Activated CD4-positive, alpha-beta T cell treated with anti-CD3 and anti-CD28 coated beads, Interleukin-2, amount 10 ng/mL, durations not matched to agents 24 days and 14 days (primary cell): ENCODE measurements around the gene ISM1. TPM values are rescaled to one million over a fixed set of nuclear protein-coding genes. Genes with fewer than 3 reads are reported as not detected.
"Not testable (repeated sequence)": the region's sequence is repeated elsewhere in the genome, so short reads cannot be mapped to it uniquely, and the experiment has no call there.

Experiments
- DNase-seq: peaks from one replicate; pipeline ENCODE4 v3.0.0; 2022
- H3K27ac Mint-ChIP-seq: one replicate; pipeline ENCODE4 v1.8.0; 2022; ENCODE audit warnings: mild to moderate bottlenecking, mixed read lengths
- H3K27me3 Mint-ChIP-seq: one replicate; pipeline ENCODE4 v1.8.0; 2022; ENCODE audit warnings: mixed read lengths
- H3K36me3 Mint-ChIP-seq: one replicate; pipeline ENCODE4 v1.8.0; 2022; ENCODE audit warnings: low read depth, mild to moderate bottlenecking, mixed read lengths
- H3K4me1 Mint-ChIP-seq: one replicate; pipeline ENCODE4 v1.8.0; 2021; ENCODE audit warnings: mixed read lengths
- H3K4me3 Mint-ChIP-seq: one replicate; pipeline ENCODE4 v1.8.0; 2022; ENCODE audit warnings: mild to moderate bottlenecking, moderate library complexity, mixed read lengths
- H3K9me3 Mint-ChIP-seq: one replicate; pipeline ENCODE4 v1.8.0; 2021; ENCODE audit warnings: mixed read lengths
- intact Hi-C: fragments of 100-400 bp; cut with micrococcal nuclease; formaldehyde crosslinking; loops from one replicate; pipeline ENCODE4 v1.15.1; 2023
- total RNA-seq: library from RNA; stranded (reverse); gene quantifications from 2 replicates; pipeline ENCODE4 v1.2.3, GENCODE V29; 2022

Gene ISM1
- total RNA-seq, 1 donor from 2014 or later, result 5.4 TPM

DNA sequence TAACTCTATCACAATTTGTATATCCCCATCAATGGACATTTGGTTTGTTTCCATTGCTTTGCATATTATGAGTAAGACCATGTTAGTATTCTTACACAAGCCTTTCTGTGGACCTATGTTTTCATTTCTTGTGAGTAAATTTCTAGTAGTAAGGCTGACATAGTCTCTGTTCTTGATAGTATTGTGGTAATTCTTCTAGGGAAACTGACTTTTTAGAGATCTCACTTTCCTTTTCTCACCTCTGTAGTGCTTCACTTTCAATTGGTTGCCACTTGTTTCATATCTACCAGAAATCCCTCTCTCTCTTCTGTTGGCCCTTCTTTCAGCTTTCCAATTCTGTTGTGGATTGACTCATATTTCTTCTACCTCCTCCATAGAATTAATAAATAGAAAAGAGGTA is 8.5 kb downstream of the ISM1 start:
- DNase-seq, result no peak
- peaks cover 10% of the 10 kb centered on the region for H3K9me3 Mint-ChIP-seq
- H3K27ac Mint-ChIP-seq, result peak overlapping the region; percentile 84
- peak overlapping the region; percentile 76 for H3K4me3 Mint-ChIP-seq
- H3K4me1 Mint-ChIP-seq, result peaks cover 37% of the 10 kb centered on the region
- intact Hi-C loops, result loop anchor here (1.0 to 10.0 kb wide), 4 partner anchors 8 to 555 kb away; partner anchors contain the start of genes ESF1, ISM1, NDUFAF5 and TASP1
- peaks cover 7% of the 10 kb centered on the region for H3K27me3 Mint-ChIP-seq
- peaks cover 15% of the 10 kb centered on the region for H3K36me3 Mint-ChIP-seq

GRCh38 chr20:13231031-13231752 is 10.1 kb downstream of the ISM1 start:
- Mint-ChIP-seq H3K27me3 (peaks cover 5% of the 10 kb centered on the region), H3K4me3 (peak overlapping the region; percentile 25), H3K36me3 (peaks cover 15% of the 10 kb centered on the region), H3K27ac (peak overlapping the region; percentile 94), H3K9me3 (peaks cover 10% of the 10 kb centered on the region), H3K4me1 (peaks cover 37% of the 10 kb centered on the region)
- DNase-seq, result peak; percentile 90
- intact Hi-C loops, result loop anchor here (1.0 to 5.0 kb wide), 2 partner anchors 16 to 81 kb away; no protein-coding TSS in a partner anchor

GRCh38 chr20:13232999-13233398 is 11.9 kb downstream of the ISM1 start:
- Mint-ChIP-seq H3K4me1 (peaks cover 37% of the 10 kb centered on the region), H3K4me3 (no peak overlapping the region), H3K36me3 (peaks cover 9% of the 10 kb centered on the region), H3K9me3 (peaks cover 13% of the 10 kb centered on the region), H3K27me3 (peaks cover 2% of the 10 kb centered on the region), H3K27ac (no peak overlapping the region)
- no peak for DNase-seq
- intact Hi-C loops, result loop anchor here (5.0 kb wide), 1 partner anchor 79 kb away; no protein-coding TSS in a partner anchor

DNA sequence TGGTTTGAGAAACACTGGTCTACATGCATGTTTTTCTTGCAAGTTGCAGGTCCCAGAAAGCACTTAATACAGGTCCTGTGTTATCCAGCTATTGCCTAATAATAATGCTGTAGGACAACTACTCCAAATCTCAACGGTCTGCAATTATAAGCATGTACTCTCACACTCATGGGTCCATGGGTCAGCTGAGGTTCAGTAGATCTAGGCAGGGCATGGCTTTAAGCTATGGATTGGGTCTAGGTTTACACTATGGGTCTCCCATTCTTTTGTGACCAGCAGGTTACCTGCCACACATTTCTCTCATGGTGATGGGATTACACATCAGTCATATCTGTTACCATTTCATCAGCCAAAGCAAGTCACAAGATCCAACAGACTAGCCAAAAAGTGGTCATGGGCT is 13.9 kb downstream of the ISM1 start:
- no peak for DNase-seq
- intact Hi-C loops, result loop anchor here (5.0 kb wide), 1 partner anchor 77 kb away; no protein-coding TSS in a partner anchor
- H3K4me3 Mint-ChIP-seq, result no peak overlapping the region
- H3K27ac Mint-ChIP-seq, result no peak overlapping the region
- peaks cover 9% of the 10 kb centered on the region for H3K9me3 Mint-ChIP-seq
- peaks cover 23% of the 10 kb centered on the region for H3K4me1 Mint-ChIP-seq
- peaks cover 4% of the 10 kb centered on the region for H3K36me3 Mint-ChIP-seq
- H3K27me3 Mint-ChIP-seq, result no peaks in the 10 kb centered on the region

DNA sequence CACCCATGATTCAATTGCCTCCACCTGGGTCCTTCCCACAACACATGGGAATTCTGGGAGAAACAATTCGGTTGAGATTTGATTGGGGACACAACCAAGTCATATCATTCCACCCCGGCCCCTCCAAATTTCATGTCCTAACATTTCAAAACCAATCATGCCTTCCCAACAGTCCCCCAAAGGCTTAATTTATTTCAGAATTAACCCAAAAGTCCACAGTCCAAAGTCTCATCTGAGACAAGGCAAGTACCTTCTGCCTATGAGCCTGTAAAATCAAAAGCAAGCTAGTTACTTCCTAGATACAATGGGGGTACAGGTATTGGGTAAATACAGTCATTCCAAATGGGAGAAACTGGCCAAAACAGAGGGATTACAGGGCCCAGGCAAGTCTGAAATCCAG is 15.3 kb downstream of the ISM1 start:
- H3K36me3 Mint-ChIP-seq, DNase-seq, H3K4me3 Mint-ChIP-seq, H3K9me3 Mint-ChIP-seq, intact Hi-C loops, H3K27ac Mint-ChIP-seq, H3K27me3 Mint-ChIP-seq: not testable (repeated sequence)
- H3K4me1 Mint-ChIP-seq, result peaks cover 10% of the 10 kb centered on the region

DNA sequence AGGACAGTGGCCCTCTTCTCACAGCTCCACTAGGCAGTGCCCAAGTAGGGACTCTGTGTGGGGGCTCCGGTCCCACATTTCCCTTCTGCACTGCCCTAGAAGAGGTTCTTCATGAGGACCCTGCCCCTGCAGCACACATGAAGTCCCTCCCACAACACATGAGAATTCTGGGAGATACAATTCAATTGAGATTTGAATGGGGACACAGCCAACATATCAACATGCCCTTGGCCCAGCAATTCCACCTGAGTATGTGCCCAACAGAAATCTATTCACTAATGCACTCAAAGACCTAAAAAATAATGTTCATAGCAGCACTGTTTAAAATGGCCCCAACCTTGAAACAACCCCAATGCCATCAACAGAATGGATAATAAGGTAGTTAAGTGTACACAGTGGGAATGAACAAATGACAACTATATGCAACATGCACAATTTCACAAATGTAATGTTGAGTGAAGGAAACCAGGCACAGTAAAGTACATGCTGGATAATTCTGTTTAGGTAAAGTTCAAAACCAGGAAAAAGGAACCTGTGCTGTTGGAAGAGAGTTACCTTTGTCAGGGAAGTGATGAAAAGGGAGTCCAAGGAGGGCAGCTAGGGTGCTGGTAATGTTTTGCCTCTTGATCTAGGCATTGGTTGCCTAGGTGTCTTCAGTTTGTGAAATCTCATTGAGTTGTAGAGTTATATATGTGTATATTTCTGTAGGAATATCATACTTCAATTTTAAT is 16.1 kb downstream of the ISM1 start:
- intact Hi-C loops, result no loop called here
- Mint-ChIP-seq H3K27ac (no peak overlapping the region), H3K36me3 (peaks cover 1% of the 10 kb centered on the region), H3K4me1 (peaks cover 4% of the 10 kb centered on the region), H3K9me3 (peaks cover 6% of the 10 kb centered on the region), H3K4me3 (no peak overlapping the region), H3K27me3 (no peaks in the 10 kb centered on the region)
- no peak for DNase-seq

DNA sequence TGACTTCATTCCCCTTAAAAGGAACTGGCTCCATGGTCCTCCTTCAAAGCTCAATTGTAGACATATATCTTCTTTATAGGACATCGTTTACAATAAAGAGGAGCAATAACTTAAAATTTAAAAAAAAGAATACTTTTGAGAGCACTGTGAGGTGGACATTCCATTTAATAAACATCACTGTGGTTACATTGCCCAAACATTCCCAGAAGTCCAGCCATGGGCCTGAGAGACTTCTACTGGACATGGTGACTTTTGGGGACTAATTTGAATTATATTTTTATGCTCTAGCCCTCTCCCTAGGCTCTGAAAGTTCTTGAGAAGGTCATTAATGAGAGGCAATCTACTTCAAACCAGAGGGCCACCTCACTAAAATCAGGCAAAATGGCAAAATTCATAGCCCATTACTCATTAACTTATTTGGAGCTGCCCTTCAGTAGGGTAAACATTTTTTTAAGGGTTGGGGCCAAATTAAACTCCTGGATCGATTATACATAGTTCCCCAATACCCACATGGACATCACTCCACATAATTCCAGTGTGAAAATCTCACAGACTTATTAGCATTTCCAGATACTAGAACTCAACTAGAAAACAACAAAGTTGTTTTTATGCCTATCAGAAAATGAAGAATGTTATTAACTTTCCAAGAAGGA is 17.1 kb downstream of the ISM1 start:
- Mint-ChIP-seq H3K27me3 (no peaks in the 10 kb centered on the region), H3K4me1 (no peaks in the 10 kb centered on the region), H3K27ac (no peak overlapping the region), H3K36me3 (no peaks in the 10 kb centered on the region), H3K4me3 (no peak overlapping the region), H3K9me3 (peaks cover 6% of the 10 kb centered on the region)
- DNase-seq, result no peak
- intact Hi-C loops, result no loop called here

- intact Hi-C loops, result no loop called here
- Mint-ChIP-seq H3K36me3 (peaks cover 13% of the 10 kb centered on the region), H3K4me1 (peaks cover 33% of the 10 kb centered on the region), H3K9me3 (peaks cover under 1% of the 10 kb centered on the region), H3K4me3 (no peak overlapping the region), H3K27me3 (no peaks in the 10 kb centered on the region), H3K27ac (no peak overlapping the region)
- no peak for DNase-seq
Measured at GRCh38 chr20:13243826-13244376, 22.8 kb downstream of the ISM1 start.

- Mint-ChIP-seq H3K4me3 (no peak overlapping the region), H3K36me3 (peaks cover 13% of the 10 kb centered on the region), H3K27me3 (no peaks in the 10 kb centered on the region), H3K4me1 (peaks cover 33% of the 10 kb centered on the region), H3K27ac (no peak overlapping the region), H3K9me3 (no peaks in the 10 kb centered on the region)
- DNase-seq, result no peak
- intact Hi-C loops, result no loop called here
Measured at GRCh38 chr20:13245250-13245723, 24.2 kb downstream of the ISM1 start.

GRCh38 chr20:13249118-13249797 is 28.2 kb downstream of the ISM1 start:
- Mint-ChIP-seq H3K27ac (peak overlapping the region; percentile 97), H3K9me3 (peaks cover 9% of the 10 kb centered on the region), H3K4me3 (no peak overlapping the region), H3K4me1 (peaks cover 36% of the 10 kb centered on the region), H3K27me3 (peaks cover 2% of the 10 kb centered on the region), H3K36me3 (peaks cover 14% of the 10 kb centered on the region)
- DNase-seq, result no peak
- intact Hi-C loops, result no loop called here

- H3K27me3 Mint-ChIP-seq, result peaks cover 2% of the 10 kb centered on the region
- H3K9me3 Mint-ChIP-seq, result peaks cover 9% of the 10 kb centered on the region
- H3K4me1 Mint-ChIP-seq, result peaks cover 36% of the 10 kb centered on the region
- no peak overlapping the region for H3K4me3 Mint-ChIP-seq
- H3K27ac Mint-ChIP-seq, result no peak overlapping the region
- no peak for DNase-seq
- H3K36me3 Mint-ChIP-seq, result peaks cover 12% of the 10 kb centered on the region
- intact Hi-C loops, result no loop called here
Measured at GRCh38 chr20:13249798-13250170, 28.7 kb downstream of the ISM1 start.

- Mint-ChIP-seq H3K4me3 (no peak overlapping the region), H3K27ac (no peak overlapping the region), H3K27me3 (peaks cover 2% of the 10 kb centered on the region), H3K9me3 (peaks cover 9% of the 10 kb centered on the region), H3K4me1 (peaks cover 36% of the 10 kb centered on the region), H3K36me3 (peaks cover 12% of the 10 kb centered on the region)
- DNase-seq, result no peak
- intact Hi-C loops, result no loop called here
Measured at GRCh38 chr20:13250251-13250650, 29.2 kb downstream of the ISM1 start.
